Activated CD4-positive, alpha-beta T cell treated with anti-CD3 and anti-CD28 coated beads, Interleukin-2, amount 10 ng/mL, durations not matched to agents 24 days and 14 days (primary cell): ENCODE data around the gene RBM25. TPM values are rescaled to one million over a fixed set of nuclear protein-coding genes. Genes with fewer than 3 reads are reported as not detected.
"Not testable (repeated sequence)": the region's sequence is repeated elsewhere in the genome, so short reads cannot be mapped to it uniquely, and the experiment has no call there.

ENCODE experiments used
- DNase-seq: peaks from one replicate; pipeline ENCODE4 v3.0.0; 2022
- H3K27ac Mint-ChIP-seq: one replicate; pipeline ENCODE4 v1.8.0; 2022; ENCODE audit warnings: mild to moderate bottlenecking, mixed read lengths
- H3K27me3 Mint-ChIP-seq: one replicate; pipeline ENCODE4 v1.8.0; 2022; ENCODE audit warnings: mixed read lengths
- H3K36me3 Mint-ChIP-seq: one replicate; pipeline ENCODE4 v1.8.0; 2022; ENCODE audit warnings: low read depth, mild to moderate bottlenecking, mixed read lengths
- H3K4me1 Mint-ChIP-seq: one replicate; pipeline ENCODE4 v1.8.0; 2021; ENCODE audit warnings: mixed read lengths
- H3K4me3 Mint-ChIP-seq: one replicate; pipeline ENCODE4 v1.8.0; 2022; ENCODE audit warnings: mild to moderate bottlenecking, moderate library complexity, mixed read lengths
- H3K9me3 Mint-ChIP-seq: one replicate; pipeline ENCODE4 v1.8.0; 2021; ENCODE audit warnings: mixed read lengths
- intact Hi-C: fragments of 100-400 bp; cut with micrococcal nuclease; formaldehyde crosslinking; loops from one replicate; pipeline ENCODE4 v1.15.1; 2023
- total RNA-seq: library from RNA; stranded (reverse); gene quantifications from 2 replicates; pipeline ENCODE4 v1.2.3, GENCODE V29; 2022

The RBM25 gene
- total RNA-seq, result 127 and 131 TPM in 2 replicates

- Mint-ChIP-seq H3K4me3 (no peak within 1 kb of the TSS), H3K9me3 (no peaks in the 10 kb centered on the region), H3K27ac (no peak within 1 kb of the TSS), H3K4me1 (peaks cover 19% of the 10 kb centered on the region), H3K27me3 (peaks cover 2% of the 10 kb centered on the region), H3K36me3 (peaks cover 22% of the 10 kb centered on the region)
- intact Hi-C loops, result loop anchor here (1.0 kb wide), 5 partner anchors 31 to 582 kb away; partner anchors contain the start of genes DCAF4, PSEN1 and ZFYVE1
- peak; percentile 98 for DNase-seq
These were observed at the start of gene RBM25 for GRCh38 chr14:73058224-73058921. Gene RBM25 (plus strand): TSS chr14:73058534. CDS start chr14:73071642, 13,108 bp downstream.

DNA sequence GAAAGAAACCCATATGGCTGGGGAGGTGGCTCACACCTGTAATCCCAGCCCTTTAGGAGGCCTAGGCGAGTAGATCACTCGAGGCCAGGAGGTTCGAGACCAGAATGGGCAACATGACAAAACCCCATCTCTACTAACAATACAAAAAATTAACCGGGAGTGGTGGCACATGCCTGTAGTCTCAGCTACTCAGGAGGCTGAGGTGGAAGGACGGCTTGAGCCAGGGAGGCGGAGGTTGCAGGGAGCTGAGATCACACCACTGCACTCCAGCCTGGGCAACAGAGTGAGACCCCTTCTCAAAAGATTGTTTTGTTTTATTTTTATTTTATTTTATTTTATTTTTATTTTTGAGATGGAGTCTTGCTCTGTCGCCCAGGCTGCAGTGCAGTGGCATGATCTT, 47.1 kb upstream of the RBM25 start:
- H3K4me1 Mint-ChIP-seq, result peaks cover 17% of the 10 kb centered on the region
- H3K27ac Mint-ChIP-seq, intact Hi-C loops, H3K4me3 Mint-ChIP-seq, DNase-seq, H3K9me3 Mint-ChIP-seq, H3K27me3 Mint-ChIP-seq: not testable (repeated sequence)
- peaks cover 47% of the 10 kb centered on the region for H3K36me3 Mint-ChIP-seq

DNA sequence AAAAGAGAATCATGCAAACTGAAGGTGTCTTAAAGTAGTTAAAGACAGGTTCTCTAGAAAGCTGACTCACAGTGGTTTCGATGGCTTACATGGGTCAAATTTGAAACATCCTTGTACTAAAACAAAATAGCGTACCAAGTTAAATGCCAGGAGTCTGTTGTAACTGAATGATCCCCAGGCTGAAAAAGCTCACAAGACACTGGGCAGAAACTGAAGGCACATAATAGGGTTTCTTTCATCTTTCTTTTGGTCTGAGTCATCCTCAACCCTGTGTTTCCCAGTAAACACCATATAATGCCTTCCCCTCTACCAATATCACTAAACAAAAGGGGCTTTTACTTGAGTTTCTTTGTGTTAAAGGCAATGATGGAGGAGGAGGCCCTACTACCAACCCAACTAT, 44.2 kb upstream of the RBM25 start:
- Mint-ChIP-seq H3K27ac (peak overlapping the region; percentile 70), H3K36me3 (peaks cover 44% of the 10 kb centered on the region), H3K4me1 (peaks cover 24% of the 10 kb centered on the region), H3K9me3 (no peaks in the 10 kb centered on the region), H3K27me3 (no peaks in the 10 kb centered on the region), H3K4me3 (no peak overlapping the region)
- intact Hi-C loops, result loop anchor here (1.0 kb wide), 1 partner anchor 44 kb away; the partner anchor contains the start of gene RBM25
- peak; percentile 61 for DNase-seq

- H3K4me3 Mint-ChIP-seq, H3K9me3 Mint-ChIP-seq, DNase-seq, H3K27ac Mint-ChIP-seq, H3K27me3 Mint-ChIP-seq, intact Hi-C loops: not testable (repeated sequence)
- Mint-ChIP-seq H3K36me3 (peaks cover 42% of the 10 kb centered on the region), H3K4me1 (peaks cover 24% of the 10 kb centered on the region)
These were observed 42.8 kb upstream of the RBM25 start for GRCh38 chr14:73015552-73015951.

DNA sequence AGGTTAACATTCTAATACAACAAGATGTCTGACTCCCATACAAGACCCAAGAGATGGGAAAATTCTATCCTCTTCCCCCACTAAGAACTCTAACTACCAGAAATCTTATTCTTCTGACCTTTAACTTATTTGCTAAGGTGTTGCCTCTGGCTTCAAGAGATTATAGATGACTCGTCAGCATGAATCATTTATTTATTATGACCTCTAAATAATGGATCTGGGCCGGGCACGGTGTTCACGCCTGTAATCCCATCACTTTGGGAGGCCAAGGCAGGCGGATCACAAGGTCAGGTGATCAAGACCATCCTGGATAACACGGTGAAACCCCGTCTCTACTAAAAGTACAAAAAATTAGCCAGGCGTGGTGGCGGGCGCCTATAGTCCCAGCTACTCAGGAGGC, 42.3 kb upstream of the RBM25 start:
- H3K27me3 Mint-ChIP-seq, intact Hi-C loops, H3K27ac Mint-ChIP-seq, H3K4me3 Mint-ChIP-seq, H3K9me3 Mint-ChIP-seq, DNase-seq: not testable (repeated sequence)
- Mint-ChIP-seq H3K4me1 (peaks cover 24% of the 10 kb centered on the region), H3K36me3 (peaks cover 42% of the 10 kb centered on the region)

DNA sequence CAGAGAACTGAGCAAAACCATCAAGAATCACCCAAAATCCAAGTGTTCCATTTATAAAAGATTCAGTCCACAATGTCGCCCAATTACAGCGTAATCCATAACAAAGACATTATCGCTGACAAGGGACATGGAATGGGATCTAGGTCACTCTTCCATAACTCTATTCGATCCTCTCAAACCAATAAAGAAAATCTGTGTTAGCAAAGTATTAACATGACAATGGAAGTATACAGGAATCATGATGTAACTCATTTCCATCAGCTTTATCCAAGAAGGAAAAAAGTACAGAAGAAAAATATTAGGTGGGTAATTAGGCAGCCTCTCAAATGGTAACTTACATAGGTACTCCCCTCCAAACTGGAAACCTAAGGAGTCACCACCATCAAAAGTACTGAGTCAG, 36.3 kb upstream of the RBM25 start:
- intact Hi-C loops, result no loop called here

DNA sequence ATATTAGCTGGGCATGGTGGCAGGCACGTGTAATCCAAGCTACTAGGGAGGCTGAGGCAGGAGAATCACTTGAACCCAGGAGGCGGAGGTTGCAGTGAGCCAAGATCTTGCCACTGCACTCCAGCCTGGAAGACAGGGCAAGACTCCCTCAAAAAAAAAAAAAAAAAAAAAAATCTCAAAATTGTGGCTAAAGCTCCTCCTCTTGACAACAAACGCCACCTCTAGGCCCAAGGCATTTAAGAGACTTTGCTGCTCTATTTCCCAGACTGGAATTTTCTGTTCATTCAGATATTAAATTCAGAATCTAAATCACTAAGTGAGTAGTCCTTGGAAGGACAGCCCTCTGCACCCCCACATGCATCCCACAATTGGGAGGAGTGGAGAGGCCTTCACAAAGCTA, 32.8 kb upstream of the RBM25 start:
- Mint-ChIP-seq H3K36me3 (peaks cover 24% of the 10 kb centered on the region), H3K4me3 (peak overlapping the region; percentile 95), H3K27me3 (no peaks in the 10 kb centered on the region), H3K9me3 (peaks cover 6% of the 10 kb centered on the region), H3K4me1 (peaks cover 38% of the 10 kb centered on the region), H3K27ac (no peak overlapping the region)
- DNase-seq, result no peak
- intact Hi-C loops, result loop anchor here (5.0 kb wide), 1 partner anchor 112 kb away; the partner anchor contains the start of gene PSEN1

More for the DNA sequence above, 36.3 kb upstream of the RBM25 start:
- Mint-ChIP-seq H3K4me1 (peaks cover 34% of the 10 kb centered on the region), H3K27me3 (no peaks in the 10 kb centered on the region), H3K36me3 (peaks cover 42% of the 10 kb centered on the region), H3K9me3 (no peaks in the 10 kb centered on the region), H3K4me3 (no peak overlapping the region), H3K27ac (no peak overlapping the region)
- DNase-seq, result no peak

DNA sequence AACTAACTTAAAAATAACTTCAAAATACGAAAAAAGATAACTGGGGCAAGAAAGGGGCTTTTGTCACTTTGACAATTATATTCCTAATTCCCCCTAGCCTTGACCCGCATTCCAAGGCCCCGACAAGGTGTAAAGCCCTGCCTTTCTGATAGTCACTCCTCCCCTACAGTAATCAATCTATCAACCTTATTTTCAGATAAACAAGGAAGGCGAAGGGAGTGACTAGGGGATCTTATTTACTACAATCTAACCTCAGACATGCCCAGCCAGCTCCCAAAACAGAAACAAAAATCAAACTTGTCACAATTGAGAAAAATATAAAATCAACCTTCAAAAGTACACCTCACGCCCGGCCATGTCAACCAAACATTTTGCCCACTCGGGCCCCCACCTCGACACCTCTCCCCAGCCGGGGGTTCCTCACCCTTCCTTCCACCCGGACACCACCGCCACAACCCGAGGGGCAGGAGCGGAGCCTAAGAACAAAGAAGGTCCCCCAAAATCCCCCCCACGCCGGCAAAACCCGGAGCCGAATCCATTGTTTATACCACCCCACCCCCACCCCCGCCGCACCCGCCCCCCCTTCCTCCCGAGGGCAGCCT, 32.0 kb upstream of the RBM25 start:
- peaks cover 24% of the 10 kb centered on the region for H3K36me3 Mint-ChIP-seq
- peaks cover 6% of the 10 kb centered on the region for H3K9me3 Mint-ChIP-seq
- peaks cover 38% of the 10 kb centered on the region for H3K4me1 Mint-ChIP-seq
- intact Hi-C loops, result loop anchor here (5.0 kb wide), 1 partner anchor 111 kb away; the partner anchor contains the start of gene PSEN1
- peak overlapping the region; percentile 87 for H3K27ac Mint-ChIP-seq
- no peaks in the 10 kb centered on the region for H3K27me3 Mint-ChIP-seq
- no peak for DNase-seq
- H3K4me3 Mint-ChIP-seq, result peak overlapping the region; percentile 95

DNA sequence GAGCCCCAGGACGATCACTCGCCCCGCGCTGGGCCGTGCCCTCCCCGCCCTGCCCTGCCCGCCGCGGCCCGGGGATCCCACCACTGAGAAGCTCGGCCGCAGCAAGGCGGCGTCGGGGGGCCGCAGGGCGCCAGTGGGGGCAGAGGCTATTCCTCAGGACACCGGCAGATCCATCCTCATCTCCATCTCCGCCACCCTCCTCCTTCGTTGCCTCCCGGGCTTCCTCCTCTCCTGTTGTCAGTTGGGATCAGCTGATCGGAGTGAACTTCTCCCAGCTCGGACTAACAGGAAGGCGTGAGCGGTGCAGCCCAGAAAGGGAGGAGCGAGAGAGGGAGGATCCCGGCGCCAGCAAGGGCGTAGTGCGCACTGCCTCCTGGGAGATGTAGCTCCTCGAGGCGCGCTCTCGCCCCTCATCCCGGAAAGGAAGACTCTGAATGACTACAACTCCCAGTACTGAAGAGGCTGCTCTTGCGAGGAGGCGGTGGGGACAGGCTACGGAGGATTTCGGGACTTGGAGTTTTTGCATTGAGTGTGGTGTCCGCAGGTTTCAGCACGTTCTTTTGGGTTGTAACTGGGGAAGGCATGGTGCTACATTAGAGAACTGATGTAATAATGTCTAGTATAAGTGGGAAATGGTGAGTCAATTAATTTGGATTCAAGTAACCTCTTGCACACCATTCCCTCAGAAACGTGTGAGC, 31.3 kb upstream of the RBM25 start, which contains the start of gene ZFYVE1:
Gene ZFYVE1 (minus strand): TSS at position 262 of the 698 bp plus-strand sequence. CDS start 2,598 bp downstream, outside the sequence.
- peak; percentile 97 for DNase-seq
- Mint-ChIP-seq H3K27ac (peak within 1 kb of the TSS; percentile 90), H3K4me1 (peaks cover 35% of the 10 kb centered on the region), H3K36me3 (peaks cover 19% of the 10 kb centered on the region), H3K9me3 (peaks cover 6% of the 10 kb centered on the region), H3K4me3 (peak within 1 kb of the TSS; percentile 95), H3K27me3 (no peaks in the 10 kb centered on the region)
- intact Hi-C loops, result loop anchor here (1.0 to 5.0 kb wide), 3 partner anchors 31 to 110 kb away; partner anchors contain the start of genes DCAF4, PSEN1 and RBM25

DNA sequence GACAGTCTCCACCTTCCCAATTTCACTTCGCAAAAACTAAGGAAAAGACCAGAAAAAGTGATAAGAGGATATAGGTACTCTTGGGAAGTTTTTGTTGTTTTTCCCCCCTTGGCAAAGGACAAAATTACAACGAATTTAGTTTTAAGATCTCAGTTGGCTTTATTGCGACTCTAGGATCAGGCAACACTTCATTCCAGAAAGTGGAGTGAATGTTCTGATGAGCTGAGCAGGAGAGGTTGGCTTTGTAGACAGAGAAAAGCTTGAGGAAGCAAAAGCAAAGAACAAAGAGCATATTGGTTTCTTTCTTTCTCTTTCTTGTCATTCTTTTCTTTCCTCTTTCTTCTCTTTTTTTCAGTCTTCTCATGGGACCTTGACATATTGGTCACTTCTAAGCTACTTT, 30.8 kb upstream of the RBM25 start:
- H3K4me3 Mint-ChIP-seq, result peak overlapping the region; percentile 95
- no peaks in the 10 kb centered on the region for H3K27me3 Mint-ChIP-seq
- intact Hi-C loops, result loop anchor here (1.0 to 5.0 kb wide), 3 partner anchors 31 to 110 kb away; partner anchors contain the start of genes DCAF4, PSEN1 and RBM25
- peak overlapping the region; percentile 90 for H3K27ac Mint-ChIP-seq
- H3K4me1 Mint-ChIP-seq, result peaks cover 32% of the 10 kb centered on the region
- no peak for DNase-seq
- H3K36me3 Mint-ChIP-seq, result peaks cover 16% of the 10 kb centered on the region
- peaks cover 6% of the 10 kb centered on the region for H3K9me3 Mint-ChIP-seq

DNA sequence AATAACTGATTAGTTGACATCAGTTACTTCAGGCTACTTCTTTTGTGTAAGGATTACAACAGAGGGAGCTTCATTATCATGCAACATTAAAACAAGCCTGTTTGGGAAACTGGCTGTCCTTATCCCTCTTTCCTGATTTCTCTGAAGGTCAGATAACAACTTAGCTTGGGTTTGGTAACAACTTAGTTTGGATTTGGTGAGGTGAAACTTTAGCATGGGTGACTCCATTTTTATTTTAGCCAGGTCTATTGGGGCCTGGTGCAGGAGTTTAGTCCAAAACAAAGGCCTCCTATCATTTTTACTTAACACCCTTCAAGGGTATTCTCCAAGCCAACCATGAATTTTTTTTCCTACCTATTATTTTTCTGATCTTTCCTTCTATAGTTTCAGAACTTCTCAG, 30.4 kb upstream of the RBM25 start:
- H3K27me3 Mint-ChIP-seq, result no peaks in the 10 kb centered on the region
- no peak for DNase-seq
- H3K4me3 Mint-ChIP-seq, result peak overlapping the region; percentile 95
- no peak overlapping the region for H3K27ac Mint-ChIP-seq
- peaks cover 6% of the 10 kb centered on the region for H3K9me3 Mint-ChIP-seq
- H3K36me3 Mint-ChIP-seq, result peaks cover 13% of the 10 kb centered on the region
- intact Hi-C loops, result loop anchor here (1.0 to 5.0 kb wide), 3 partner anchors 30 to 109 kb away; partner anchors contain the start of genes DCAF4, PSEN1 and RBM25
- H3K4me1 Mint-ChIP-seq, result peaks cover 30% of the 10 kb centered on the region

DNA sequence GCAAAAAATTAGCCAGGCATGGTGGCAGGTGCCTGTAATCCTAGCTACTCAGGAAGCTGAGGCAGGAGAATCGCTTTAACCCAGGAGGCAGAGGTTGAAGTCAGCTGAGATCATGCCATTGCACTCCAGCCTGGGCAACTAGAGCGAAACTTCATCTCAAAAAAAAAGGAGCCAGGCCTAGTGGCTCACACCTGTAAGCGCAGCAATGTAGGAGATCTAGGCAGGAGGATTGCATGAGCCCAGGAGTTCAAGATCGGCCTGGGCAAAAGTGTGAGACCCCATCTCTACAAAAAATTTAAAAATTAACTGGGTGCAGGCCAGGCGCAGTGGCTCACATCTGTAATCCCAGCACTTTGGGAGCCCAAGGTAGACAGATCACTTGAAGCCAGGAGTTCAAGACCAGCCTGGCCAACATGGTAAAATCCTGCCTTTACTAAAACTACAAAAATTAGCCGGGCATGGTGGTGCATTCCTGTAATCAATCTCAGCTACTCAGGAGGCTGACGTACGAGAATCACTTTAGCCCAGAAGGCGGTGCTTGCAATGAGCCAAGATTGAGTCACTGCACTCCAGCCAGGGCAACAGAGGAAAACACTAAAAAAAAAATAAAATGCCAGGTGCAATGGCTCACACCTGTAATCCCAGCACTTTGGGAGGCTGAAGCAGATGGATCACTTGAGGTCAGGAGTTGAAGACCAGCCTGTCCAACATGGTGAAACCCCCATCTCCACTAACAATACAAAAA, 21.5 kb upstream of the RBM25 start:
- intact Hi-C loops, H3K4me1 Mint-ChIP-seq, H3K9me3 Mint-ChIP-seq, H3K27me3 Mint-ChIP-seq, H3K36me3 Mint-ChIP-seq, H3K27ac Mint-ChIP-seq, DNase-seq, H3K4me3 Mint-ChIP-seq: not testable (repeated sequence)

DNA sequence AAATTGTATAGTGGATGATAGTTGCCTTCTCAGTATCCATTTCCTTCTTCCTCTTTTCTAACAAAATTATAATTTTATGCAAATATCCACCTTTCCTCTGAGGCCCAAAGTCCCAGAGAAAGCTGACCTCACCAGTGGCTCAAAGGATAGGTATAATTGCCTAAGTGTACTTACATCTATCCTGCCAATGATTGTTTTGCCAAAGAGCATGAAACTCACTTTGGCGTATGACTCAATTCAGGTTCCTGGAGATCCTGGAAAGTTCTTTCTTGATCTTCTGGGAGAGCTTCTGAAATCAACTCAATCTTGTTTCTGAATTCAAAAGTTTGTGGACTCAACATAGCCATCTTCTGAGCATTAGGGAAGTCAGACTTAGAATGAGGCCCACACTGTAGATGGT, 10.5 kb upstream of the RBM25 start:
- Mint-ChIP-seq H3K4me3 (no peak overlapping the region), H3K4me1 (no peaks in the 10 kb centered on the region), H3K27ac (no peak overlapping the region), H3K27me3 (peaks cover 2% of the 10 kb centered on the region), H3K36me3 (no peaks in the 10 kb centered on the region), H3K9me3 (no peaks in the 10 kb centered on the region)
- intact Hi-C loops, result no loop called here
- no peak for DNase-seq
